ENCODE results near the gene SVOP.
"Not testable (repeated sequence)": the region's sequence is repeated elsewhere in the genome, so short reads cannot be mapped to it uniquely, and the experiment has no call there.

SVOP gene, protein sequence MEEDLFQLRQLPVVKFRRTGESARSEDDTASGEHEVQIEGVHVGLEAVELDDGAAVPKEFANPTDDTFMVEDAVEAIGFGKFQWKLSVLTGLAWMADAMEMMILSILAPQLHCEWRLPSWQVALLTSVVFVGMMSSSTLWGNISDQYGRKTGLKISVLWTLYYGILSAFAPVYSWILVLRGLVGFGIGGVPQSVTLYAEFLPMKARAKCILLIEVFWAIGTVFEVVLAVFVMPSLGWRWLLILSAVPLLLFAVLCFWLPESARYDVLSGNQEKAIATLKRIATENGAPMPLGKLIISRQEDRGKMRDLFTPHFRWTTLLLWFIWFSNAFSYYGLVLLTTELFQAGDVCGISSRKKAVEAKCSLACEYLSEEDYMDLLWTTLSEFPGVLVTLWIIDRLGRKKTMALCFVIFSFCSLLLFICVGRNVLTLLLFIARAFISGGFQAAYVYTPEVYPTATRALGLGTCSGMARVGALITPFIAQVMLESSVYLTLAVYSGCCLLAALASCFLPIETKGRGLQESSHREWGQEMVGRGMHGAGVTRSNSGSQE

DNA sequence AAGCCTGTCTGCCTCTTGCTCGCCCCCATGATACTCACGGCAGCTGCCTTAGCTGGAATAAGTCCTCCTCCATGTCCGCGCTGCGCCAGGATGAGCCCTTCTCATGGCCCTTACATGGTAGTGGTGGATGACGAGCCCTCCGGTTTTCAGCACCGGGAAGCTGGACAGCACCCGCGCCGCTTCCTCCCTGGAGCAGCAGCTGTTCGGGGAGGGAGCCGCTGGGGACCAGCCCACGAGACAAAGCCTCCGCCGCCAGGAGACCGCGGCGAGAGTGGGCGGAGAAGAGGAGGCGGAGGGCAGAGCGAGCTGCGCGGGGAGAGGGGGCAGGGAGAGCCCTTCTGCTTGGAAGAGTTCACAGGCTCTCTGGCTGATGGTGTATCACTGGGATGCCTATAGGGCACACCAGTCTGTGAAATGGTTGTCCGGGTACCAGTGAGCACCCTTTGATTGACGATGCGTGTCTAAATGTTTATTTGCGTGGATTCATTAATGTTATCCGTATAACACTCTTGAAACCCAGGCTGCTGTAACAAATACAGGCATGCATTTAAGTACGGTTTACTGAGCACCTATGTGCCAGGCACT is at the start of gene SVOP:
TSS of gene SVOP (minus strand) at position 273 of the 585 bp plus-strand sequence. CDS start at position 73, 200 bp downstream.
- DNase-seq = peak; percentile 70

DNA sequence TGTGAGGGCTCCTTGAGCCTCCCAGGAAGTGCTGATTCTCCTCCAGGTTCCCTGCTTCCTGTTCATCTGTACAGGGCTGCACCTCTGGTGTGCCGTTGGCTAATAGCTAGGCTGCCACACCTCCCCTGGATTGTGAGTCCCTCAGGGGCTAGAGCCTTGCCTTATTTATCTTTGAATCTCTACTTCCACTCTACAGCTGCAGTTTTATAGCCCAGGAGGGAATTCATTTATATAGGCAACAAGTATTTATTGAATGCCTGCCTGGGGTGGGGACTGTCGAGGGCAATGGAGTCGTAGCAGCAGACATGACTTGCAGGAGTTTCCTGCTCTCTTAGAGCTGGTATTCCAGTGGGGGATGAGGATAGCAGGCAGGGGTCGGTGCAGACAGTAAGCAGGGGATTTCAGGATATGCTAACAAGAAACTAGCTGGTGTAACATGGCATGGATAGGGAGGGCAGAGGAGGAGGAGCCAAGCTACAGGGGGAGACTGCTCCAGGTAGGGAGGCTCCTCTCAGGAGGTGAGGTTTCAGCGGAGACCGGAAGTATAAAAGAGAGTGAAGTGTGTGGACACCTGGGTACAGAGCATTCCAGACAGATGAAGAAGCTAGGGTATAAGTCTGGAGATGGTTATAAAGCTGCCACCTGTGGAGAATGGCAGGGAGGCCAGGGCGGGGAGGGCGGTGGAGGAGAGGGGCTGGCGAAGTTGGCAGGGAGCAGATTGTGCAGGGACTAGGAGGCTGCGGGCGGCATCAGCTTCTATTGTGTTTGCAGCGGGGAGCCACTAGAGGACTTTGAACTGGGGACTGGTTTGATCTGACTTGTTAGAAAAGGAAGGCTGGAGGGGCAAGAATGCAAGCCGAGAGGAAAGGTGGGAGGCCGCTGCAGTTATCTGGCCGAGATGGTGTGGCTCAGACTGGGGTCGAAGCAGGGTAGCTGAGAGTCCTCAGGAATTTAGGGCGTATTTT is 48.7 kb upstream of the SVOP start:
- no peak for DNase-seq

DNA sequence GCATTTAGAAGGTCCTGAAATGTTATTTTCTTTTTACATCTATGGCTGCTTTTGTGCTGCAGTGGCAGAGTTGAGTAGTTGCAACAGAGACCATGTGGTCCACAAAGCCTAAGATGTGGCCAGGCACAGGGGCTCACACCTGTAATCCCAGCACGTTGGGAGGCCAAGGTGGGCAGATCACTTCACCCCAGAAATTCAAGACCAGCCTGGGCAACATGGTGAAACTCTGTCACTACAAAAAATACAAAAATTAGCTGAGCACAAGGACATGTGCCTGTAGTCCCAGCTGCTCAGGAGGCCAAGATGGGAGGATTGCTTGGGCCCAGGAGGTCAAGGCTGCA is 45.0 kb upstream of the SVOP start:
- DNase-seq = no peak

DNA sequence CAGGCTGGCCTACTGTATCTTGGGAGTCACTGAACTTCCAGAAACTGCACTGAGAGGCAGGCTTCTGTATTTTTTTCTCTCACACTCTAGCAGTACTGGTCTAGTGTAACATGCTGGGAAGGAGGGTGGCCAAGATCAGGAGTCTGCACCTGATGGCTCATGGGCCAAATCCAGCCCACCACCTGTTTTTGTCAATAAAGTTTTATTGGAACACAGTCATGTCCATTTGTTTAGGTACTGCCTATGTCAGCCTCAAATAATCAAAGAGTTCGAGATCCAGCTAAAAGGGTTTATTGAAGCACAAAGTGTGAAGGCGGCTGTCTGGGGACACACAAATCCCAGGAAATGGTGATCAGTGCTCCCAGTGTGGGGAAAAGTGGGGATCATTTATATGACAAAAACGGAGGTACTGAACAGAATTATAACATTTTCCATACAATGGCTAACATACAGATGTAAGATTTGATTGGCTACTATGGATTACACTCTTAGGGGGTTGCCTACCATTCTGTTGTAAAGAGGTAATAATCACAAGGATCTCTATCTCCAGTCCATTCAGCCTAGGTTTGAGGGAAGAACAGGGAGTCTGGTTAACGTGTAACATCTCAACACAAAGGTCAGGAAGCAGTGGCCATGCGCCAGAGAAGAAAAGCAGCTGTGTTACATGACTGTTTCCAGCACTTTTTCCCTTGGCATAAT is 44.4 kb upstream of the SVOP start:
- no peak for DNase-seq

DNA sequence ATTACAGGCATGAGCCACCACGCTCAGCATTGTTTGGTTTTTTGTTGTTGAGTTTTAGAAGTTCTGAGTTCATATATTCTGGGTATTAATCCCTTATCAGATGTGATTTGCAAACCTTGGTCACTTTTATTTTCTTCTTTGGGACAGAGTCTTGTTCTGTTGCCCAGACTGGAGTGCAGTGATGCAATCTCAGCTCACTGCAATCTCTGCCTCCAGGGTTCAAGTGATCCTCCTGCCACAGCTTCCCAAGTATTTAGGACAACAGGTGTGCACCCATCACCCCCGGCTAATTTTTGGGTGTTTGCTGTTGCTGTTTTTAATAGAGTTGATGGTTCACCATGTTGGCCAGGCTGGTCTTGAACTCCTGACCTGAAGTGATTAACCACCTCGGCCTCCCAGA is 43.3 kb upstream of the SVOP start:
- no peak for DNase-seq

DNA sequence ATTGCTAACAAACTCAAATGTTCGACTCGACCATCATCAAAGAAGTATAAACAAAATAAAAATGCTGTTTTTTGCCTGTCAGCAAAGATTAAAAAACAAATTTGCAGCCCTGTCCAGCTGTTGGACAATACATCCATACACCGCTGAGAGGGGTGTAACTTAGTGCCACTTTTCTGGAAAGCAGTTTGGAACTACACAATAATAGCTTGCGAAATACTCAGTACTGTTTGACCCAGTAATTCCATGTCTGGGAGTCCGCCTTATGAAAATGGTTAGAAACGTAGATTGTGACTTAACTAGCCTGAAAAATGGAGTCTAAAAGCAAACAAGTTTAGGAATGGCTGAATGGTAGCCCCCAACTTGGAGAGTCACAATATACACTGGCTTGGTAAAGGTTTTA is 37.9 kb upstream of the SVOP start:
- no peak for DNase-seq

DNA sequence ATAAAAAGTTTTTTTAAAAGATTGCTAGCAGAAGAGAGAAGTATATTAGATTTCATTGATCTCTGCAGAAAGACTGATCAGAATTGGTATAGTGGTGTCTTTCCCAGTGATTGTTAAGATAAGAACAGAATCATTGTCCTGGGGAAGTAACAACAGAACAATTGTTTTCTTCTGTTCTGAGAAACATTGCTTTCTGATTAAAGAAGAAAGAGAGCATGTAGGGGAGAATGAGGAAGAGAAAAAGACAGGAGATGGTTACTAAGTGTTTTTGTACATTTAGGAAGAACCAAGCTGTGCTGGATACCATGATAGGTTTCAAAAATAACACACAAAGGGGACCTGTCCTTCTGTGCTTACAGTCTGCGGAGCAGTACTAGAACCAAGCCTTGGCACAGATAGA is 36.5 kb upstream of the SVOP start:
- no peak for DNase-seq

DNA sequence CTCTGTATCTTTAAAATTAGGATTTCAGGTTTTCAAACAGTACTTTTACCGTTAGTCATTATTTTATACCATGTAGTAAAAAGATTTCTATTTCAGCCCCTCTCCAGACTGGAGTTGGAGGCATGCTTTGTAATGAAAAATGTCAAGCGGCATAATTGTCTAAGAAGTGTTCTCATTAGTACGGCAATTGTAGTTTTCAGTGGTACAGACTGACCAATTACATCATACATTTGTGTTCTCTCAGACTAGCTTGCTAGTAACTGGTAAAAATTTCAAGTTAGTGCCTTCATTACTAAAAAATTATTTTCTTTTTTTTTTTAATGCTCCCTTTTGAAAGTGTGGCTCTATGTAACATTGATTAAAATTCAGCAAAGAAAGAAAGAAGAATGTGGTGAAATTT is 36.0 kb upstream of the SVOP start:
- no peak for DNase-seq

DNA sequence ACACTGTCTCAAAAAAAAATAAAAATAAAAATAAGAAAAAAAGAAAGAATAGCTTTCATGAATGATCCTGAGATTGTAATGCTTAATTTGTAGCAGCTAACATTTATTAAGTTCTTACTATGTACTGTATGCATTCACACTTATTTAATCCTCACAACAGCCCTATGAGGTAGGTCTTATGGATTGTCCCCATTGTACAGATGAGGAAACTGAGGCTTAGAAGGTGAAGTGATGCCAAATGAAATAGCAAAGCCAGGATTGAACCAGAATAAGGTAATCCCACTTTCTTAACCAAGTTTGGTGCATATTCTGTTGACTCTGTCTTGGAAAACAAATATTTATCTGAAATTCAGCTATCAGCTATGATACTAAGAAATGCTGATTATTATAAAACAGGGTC is 33.7 kb upstream of the SVOP start:
- DNase-seq = no peak

DNA sequence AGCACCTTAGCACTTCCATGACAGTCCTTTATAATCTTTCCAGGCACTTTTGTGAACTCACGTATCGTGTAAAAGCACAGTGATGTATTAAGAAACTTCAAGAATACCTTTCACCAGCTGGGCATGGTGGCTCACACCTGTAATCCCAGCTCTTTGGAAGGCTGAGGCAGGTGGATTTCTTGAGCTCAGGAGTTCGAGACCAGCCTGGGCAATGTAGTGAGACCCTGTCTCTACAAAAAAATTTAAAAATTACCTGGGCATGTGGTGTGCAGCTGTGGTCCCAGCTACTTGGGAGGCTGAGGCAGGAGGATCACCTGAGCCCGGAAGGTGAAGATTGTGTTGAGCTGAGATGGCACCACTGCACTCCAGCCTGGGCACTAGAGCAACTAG is 33.3 kb upstream of the SVOP start:
- DNase-seq = not testable (repeated sequence)

DNA sequence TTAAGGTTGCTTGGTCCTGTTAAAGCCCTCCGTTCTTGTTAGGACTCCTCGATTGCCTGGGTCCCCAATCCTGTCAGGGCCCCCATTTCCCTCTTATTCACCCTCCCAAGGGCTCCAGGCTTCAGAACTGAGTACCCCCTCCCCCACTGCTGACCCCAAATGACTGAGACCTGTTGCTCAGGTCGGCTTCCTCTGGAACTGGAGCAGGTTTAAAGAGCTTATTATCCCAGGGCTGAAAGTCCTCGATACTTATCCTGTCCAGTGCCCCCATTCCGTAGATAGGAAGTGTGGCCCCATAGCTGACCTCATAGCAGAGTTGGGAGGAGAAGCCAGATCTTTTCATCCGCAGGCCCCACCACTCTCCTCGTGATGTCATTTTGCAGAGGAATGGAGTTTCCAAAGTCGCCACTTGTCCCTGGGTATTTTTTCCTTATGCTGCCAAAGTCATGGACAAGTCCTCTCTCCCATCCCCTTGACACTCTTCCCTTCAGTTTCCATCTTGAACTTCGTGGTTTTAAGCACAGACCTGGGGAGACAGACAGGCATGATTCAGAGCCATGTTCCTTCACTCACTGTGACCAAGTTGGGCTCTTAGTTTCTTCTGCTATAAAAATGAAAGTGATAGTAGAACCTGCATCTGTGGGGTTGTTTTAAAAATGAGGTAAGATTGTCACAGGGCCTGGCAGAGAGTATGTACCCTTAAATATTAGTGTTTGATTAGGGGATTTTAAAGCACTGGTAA is 32.7 kb upstream of the SVOP start:
- peak; percentile 30 for DNase-seq

DNA sequence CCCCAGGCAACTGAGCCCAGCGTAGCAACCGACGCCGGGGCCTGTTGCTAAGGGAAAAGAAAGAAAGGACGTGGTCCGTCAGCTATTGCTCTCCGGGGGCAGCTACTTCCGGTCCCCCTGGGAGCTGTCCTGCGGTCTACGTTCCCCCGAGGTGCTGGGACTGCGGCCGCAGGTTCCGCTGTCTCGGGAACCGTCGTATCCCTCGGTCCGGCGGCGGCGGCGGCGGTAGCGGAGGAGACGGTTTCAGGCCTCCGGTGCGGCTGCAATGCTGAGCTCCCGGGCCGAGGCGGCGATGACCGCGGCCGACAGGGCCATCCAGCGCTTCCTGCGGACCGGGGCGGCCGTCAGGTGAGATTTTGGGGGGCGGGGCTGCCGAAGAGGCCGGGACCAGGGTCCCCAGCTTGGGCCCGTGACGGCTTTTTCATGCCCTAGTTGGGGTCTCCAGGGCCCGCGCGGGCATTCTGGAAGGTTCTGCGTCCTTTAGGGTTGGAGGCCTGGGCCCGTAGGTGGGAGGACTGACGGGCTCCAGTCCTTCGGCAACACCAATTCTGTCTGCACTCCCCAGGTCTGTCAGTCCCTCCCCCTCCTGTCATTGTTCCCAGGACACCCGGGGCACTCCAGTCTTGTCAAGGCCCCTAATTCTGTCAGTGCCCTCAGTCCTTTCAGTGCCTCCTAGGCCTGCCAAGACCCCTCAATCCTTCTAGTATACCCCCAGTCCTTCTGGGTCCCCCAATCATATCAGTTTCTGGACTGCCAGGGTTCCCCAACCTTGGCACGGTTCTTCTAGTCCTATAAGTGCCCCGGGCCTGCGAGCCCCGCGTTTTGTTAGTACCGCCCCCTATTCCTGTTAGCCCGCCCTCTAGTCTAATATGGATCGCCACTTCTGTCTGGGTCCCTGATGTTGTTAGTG is 31.8 kb upstream of the SVOP start, which contains the start of gene USP30:
TSS of gene USP30 (plus strand) at position 163 of the 910 bp plus-strand sequence. CDS start at position 266, 103 bp downstream.
- DNase-seq = peak; percentile 75

DNA sequence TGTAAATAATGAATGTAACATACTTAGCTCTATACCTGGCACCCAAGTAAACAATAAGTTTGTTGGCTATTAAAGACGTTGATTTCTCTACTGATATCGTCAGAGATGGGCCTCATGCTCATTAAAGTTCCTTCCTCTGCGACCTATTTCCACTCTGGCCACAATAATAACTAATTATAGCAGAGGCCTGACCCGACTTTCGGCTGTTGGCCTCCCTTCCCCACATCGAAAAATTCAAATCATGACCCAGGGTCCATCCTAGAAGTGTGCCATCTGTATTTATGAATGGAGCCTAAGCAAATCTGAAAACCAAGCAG is 31.2 kb upstream of the SVOP start:
- no peak for DNase-seq

DNA sequence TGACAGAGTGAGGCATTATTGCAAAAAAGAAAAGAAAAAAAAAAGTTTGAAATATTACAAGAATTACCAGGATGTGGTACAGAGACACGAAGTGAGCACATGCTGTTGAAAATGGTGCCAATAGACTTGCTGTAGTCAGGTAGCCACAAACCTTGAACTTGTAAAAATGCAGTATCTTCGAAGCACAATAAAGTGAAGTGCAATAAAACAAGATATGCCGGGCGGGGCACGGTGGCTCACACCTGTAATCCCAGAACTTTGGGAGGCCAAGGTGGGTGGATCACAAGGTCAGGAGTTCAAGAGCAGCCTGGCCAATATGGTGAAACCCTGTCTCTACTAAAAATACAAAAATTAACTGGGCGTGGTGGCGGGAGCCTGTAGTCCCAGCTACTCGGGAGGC is 28.9 kb upstream of the SVOP start:
- DNase-seq = peak; percentile 2

DNA sequence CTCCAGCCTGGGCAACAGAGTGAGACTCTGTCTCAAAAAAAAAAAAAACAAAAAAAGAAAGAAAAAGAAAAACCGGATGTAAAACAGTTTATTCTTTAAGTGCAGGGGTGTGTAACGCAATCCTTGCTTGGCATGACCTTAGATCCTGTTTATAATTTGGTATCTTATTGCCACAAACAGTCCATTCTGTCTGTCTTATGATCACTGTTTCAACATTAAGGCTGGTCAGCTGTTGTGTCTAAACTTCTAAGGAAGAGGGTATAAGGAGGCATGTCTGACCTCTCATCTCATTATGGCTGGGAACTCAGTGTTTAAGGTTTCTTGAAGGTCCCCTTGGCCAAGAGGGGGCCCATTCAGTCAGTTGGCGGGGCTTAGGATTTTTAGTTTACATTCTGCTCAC is 27.8 kb upstream of the SVOP start:
- not testable (repeated sequence) for DNase-seq

DNA sequence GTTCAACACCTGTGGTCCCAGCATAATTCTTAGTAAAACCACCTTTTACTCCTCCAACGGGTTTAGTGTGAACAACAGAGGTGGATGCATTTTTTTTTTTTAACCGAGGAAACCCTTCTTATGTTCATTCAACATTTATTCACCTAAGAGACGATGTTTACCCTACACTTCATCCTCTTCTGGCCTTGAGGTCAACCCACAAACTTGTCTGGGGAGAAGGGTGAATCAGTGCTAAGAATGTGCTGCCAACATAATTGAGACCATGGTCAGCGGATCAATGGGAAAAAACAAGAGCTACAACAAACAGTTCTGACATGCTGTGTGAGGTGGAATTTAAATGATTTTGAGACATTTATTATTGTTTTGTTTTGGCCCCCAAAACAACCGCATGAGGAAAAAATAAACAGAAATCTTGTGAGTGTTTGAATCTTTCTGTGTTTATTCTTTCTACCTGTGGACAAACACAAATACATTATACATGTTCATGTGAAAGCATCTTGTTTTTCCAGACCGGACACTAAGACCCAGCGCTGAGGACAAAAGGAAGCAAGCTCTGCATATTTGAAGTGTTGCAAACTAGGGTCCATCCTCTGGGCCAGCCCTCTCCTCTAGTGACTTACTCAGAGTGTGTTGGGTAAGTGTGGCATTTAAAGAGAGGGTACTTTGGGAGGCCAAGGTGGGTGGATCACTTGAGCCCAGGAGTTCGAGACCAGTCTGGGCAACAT is 26.4 kb upstream of the SVOP start:
- no peak for DNase-seq

DNA sequence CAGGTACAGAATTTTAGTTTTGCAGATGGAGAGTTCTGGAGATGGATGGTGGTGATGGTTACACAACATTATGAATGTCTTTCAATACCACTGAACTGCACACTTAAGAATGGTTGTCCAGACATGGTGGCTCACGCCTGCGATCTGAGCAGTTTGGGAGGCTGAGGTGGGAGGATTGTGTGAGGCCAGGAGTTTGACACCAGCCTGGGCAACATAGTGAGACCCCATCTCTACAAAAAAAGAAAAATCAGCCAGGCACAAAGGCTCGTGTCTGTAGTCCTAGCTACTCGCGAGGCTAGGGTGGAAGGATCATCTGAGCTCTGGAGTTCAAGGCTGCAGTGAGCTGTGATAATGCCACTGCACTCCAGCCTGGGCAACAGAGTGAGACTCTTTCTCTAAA is 23.4 kb upstream of the SVOP start:
- no peak for DNase-seq

DNA sequence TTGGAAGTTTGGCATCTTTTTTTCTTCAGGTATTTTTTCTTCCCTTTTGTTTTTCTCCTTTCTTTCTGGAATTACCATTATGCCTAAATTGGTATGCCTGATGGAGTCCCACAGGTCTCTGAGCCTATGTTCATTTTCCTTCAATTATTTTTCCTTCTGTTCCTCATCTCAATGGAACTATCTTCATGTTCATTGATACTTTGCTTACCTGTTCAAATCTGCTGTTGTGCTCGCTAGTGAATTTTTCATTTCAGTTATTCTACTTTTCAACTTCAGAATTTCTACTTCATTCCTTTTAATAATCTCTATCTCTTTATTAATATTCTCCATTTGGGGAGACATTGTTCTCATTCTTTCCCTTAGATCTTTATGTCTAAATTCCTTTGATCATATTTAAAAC is 16.1 kb upstream of the SVOP start:
- no peak for DNase-seq

DNA sequence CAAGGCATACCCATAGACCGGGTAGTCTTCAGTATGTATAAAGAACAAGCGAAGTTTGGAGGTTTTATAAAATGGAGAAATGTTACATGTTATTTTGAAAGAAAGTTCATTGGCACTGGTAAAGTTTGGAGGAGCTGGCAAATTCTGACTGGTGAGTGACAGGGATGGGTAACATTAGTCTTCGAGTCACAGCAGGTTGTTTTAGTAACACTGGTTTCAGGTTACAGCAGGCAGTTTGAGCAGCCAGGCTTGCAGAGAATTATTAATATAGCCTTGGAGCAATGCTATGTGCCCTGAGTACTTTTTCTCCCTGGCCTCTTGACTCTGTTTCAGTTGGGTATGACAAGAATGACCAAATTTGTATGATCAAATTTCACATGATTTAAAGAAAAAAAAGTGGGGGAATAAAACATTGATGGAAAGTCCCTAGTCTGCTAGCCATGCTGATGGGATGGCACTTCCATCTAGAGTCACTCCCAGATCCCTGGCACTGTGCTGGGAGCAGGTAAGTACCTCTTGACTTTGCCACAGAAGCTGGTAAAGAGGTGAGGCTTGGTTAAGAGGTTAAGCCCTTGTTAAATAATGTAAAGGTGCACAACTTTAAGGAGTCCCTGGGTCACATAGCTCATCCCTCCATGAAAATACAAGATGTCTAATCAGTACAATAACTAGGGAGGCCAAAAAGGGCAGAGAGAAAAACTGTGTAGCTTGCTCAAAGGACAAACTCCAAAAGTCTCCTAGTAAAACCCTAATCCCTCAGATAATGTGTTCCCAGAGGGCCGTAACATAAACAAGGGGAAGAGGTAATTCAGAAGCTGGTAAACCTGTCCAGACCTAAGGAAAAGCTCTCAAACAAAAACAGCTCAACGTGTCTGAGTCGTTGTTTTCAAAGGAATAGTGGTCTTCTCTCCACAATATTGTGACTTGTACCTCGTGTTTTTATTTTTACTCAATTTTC is 12.7 kb upstream of the SVOP start:
- no peak for DNase-seq

All from MV-4-11 (cell line).